Testis (tissue), 2 donors: ENCODE measurements around the gene C2CD4D.

Experiments used
- CTCF ChIP-seq, 3 experiments: fragments of 450-650 bp in 2 of 3; fragments of 200-600 bp in 1 of 3; sonication (generic) in 1 of 3; IDR thresholded peaks; one replicate each; pipeline ENCODE4 v1.5.1; 2016 to 2019; ENCODE audit warnings: antibody characterized with exemption in 3 of 3, mild to moderate bottlenecking in 2 of 3, moderate library complexity in 1 of 3
- POLR2A ChIP-seq: fragments of 450-650 bp; IDR thresholded peaks from one replicate; pipeline ENCODE4 v1.6.1; 2017; ENCODE audit warnings: antibody characterized with exemption, mild to moderate bottlenecking, moderate library complexity

- TF ChIP-seq CTCF (IDR thresholded peaks at IDR 0.05): no peak
- TF ChIP-seq POLR2A: no peak
Observed at GRCh38 chr1:151822404-151822803, 17.2 kb downstream of the C2CD4D start.
